ENCODE measurements around the gene DNAJB7. TPM values are rescaled to one million over a fixed set of nuclear protein-coding genes. Genes with fewer than 3 reads are reported as not detected.
A peak's percentile ranks its signal among the peaks of the same experiment; 100 is the strongest.

Gene DNAJB7
- total and polyA plus RNA-seq, 10 of the 15 experiments (the other 5 are each of a cell fraction or from before 2014, with no cell fraction given) = 0.03 to 0.70 (median 0.29) TPM; not detected in 6

GRCh38 chr22:40818747-40819598 lies 42.9 kb downstream of the DNAJB7 start, which contains the start of gene SLC25A17 (continued):
- TF ChIP-seq, protein P1, sequence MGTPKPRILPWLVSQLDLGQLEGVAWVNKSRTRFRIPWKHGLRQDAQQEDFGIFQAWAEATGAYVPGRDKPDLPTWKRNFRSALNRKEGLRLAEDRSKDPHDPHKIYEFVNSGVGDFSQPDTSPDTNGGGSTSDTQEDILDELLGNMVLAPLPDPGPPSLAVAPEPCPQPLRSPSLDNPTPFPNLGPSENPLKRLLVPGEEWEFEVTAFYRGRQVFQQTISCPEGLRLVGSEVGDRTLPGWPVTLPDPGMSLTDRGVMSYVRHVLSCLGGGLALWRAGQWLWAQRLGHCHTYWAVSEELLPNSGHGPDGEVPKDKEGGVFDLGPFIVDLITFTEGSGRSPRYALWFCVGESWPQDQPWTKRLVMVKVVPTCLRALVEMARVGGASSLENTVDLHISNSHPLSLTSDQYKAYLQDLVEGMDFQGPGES (IDR thresholded peaks at IDR 0.05) = no peak
- no peak for TF ChIP-seq RAD21 (IDR thresholded peaks at IDR 0.05; ENCODE audit: insufficient read depth, low read depth, low read length)
- TF ChIP-seq ZSCAN29 (IDR thresholded peaks at IDR 0.05) = peak; percentile 15; the same call in 1 of the 2 replicates
- no peak for TF ChIP-seq NFXL1 (IDR thresholded peaks at IDR 0.05; ENCODE audit: borderline replicate concordance)
- TF ChIP-seq, protein P2, sequence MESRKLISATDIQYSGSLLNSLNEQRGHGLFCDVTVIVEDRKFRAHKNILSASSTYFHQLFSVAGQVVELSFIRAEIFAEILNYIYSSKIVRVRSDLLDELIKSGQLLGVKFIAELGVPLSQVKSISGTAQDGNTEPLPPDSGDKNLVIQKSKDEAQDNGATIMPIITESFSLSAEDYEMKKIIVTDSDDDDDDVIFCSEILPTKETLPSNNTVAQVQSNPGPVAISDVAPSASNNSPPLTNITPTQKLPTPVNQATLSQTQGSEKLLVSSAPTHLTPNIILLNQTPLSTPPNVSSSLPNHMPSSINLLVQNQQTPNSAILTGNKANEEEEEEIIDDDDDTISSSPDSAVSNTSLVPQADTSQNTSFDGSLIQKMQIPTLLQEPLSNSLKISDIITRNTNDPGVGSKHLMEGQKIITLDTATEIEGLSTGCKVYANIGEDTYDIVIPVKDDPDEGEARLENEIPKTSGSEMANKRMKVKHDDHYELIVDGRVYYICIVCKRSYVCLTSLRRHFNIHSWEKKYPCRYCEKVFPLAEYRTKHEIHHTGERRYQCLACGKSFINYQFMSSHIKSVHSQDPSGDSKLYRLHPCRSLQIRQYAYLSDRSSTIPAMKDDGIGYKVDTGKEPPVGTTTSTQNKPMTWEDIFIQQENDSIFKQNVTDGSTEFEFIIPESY (IDR thresholded peaks at IDR 0.05) = no peak
- TF ChIP-seq STAT1 (conservative IDR thresholded peaks at IDR 0.05) = 0 out of 2 replicates have a peak, but pooled peaks have one; percentile 26
- TF ChIP-seq USF1 (IDR thresholded peaks at IDR 0.05; ENCODE audit: borderline replicate concordance, extremely low read length, insufficient read depth, low read depth, low read length) = peak; percentile 48
- peak; percentile 55 for TF ChIP-seq NR2C2 (IDR thresholded peaks at IDR 0.05; ENCODE audit: borderline replicate concordance, control insufficient read depth, insufficient read length, low read depth)
- TF ChIP-seq RAD51 (IDR thresholded peaks at IDR 0.05) = peak; percentile 28; the same call in 1 of the 2 replicates
- TF ChIP-seq SREBF2 (IDR thresholded peaks at IDR 0.05; ENCODE audit: low read length) = no peak
- TF ChIP-seq TAF1 (IDR thresholded peaks at IDR 0.05; ENCODE audit: borderline replicate concordance, low read depth, low read length) = no peak
- TF ChIP-seq MLLT1 (IDR thresholded peaks at IDR 0.05) = 0 out of 2 replicates have a peak, but pooled peaks have one; percentile 44
- TF ChIP-seq, protein P3, sequence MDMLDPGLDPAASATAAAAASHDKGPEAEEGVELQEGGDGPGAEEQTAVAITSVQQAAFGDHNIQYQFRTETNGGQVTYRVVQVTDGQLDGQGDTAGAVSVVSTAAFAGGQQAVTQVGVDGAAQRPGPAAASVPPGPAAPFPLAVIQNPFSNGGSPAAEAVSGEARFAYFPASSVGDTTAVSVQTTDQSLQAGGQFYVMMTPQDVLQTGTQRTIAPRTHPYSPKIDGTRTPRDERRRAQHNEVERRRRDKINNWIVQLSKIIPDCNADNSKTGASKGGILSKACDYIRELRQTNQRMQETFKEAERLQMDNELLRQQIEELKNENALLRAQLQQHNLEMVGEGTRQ (IDR thresholded peaks at IDR 0.05; ENCODE audit: borderline replicate concordance, low read depth, low read length) = no peak
- no peak for TF ChIP-seq FOXK2 (IDR thresholded peaks at IDR 0.05)
- TF ChIP-seq POLR2AphosphoS2 (IDR thresholded peaks at IDR 0.05; ENCODE audit: low read depth, low read length) = no peak
- no peak for TF ChIP-seq CBX3 (IDR thresholded peaks at IDR 0.05; ENCODE audit: borderline replicate concordance, low read depth)
- no peak for TF ChIP-seq TCF12 (IDR thresholded peaks at IDR 0.05; ENCODE audit: low read depth, low read length)
- 0 out of 2 replicates have a peak, but pooled peaks have one; percentile 59 for TF ChIP-seq ASH2L (IDR thresholded peaks at IDR 0.05; ENCODE audit: borderline replicate concordance, low read depth)
- TF ChIP-seq, protein P4, sequence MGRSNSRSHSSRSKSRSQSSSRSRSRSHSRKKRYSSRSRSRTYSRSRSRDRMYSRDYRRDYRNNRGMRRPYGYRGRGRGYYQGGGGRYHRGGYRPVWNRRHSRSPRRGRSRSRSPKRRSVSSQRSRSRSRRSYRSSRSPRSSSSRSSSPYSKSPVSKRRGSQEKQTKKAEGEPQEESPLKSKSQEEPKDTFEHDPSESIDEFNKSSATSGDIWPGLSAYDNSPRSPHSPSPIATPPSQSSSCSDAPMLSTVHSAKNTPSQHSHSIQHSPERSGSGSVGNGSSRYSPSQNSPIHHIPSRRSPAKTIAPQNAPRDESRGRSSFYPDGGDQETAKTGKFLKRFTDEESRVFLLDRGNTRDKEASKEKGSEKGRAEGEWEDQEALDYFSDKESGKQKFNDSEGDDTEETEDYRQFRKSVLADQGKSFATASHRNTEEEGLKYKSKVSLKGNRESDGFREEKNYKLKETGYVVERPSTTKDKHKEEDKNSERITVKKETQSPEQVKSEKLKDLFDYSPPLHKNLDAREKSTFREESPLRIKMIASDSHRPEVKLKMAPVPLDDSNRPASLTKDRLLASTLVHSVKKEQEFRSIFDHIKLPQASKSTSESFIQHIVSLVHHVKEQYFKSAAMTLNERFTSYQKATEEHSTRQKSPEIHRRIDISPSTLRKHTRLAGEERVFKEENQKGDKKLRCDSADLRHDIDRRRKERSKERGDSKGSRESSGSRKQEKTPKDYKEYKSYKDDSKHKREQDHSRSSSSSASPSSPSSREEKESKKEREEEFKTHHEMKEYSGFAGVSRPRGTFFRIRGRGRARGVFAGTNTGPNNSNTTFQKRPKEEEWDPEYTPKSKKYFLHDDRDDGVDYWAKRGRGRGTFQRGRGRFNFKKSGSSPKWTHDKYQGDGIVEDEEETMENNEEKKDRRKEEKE (IDR thresholded peaks at IDR 0.05) = no peak
- peak; percentile 85 for TF ChIP-seq SIN3A (IDR thresholded peaks at IDR 0.05; ENCODE audit: low read depth, low read length)
